Stimulated activated CD4-positive, alpha-beta T cell treated with anti-CD3 and anti-CD28 coated beads, Interleukin-12 subunit alpha, Interleukin-12 subunit beta, amount 100 ng/mL, for 48 hours (primary cell): ENCODE measurements around the gene FBXW2.
"Not testable (repeated sequence)": the region's sequence is repeated elsewhere in the genome, so short reads cannot be mapped to it uniquely, and the experiment has no call there.

Experiments used
- DNase-seq, 3 donors: peaks; one replicate each; pipeline ENCODE4 v3.0.0-alpha.2; 2020; ENCODE audit warnings: low read depth in 2 of 3, low spot score in 1 of 3

Gene FBXW2

DNA sequence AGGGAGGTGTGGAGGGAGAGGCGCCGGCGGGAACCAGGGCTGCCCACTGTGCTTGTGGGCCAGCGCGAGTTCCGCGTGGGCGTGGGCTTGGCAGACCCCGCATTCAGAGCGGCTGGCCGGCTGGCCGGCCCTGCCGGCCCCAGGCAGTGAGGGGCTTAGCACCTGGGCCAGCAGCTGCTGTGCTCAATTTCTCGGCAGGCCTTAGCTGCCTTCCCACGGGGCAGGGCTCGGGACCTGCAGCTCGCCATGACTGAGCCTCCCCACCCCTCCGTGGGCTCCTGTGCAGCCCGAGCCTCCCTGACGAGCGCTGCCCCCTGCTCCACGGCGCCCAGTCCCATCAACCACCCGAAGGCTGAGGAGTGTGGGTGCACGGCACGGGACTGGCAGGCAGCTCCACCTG, 46.9 kb downstream of the FBXW2 start:
- not testable (repeated sequence) for DNase-seq

DNA sequence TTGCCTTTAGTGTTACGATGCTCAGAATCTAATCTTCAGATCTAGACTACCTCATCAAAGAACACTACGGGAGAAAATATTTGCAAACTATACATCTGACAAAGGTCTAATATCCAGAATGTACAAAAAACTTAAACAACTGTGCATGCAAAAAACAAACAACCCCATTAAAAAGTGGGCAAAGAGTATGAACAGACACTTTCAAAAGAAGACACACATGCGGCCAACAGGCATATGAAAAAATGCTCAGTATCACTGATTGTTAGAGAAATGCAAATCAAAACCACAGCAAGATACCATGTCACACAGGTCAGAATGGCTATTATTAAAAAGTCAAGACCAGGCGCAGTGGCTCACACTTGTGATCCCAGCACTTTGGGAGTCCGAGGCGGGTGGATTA, 47.9 kb downstream of the FBXW2 start:
- no peak for DNase-seq

DNA sequence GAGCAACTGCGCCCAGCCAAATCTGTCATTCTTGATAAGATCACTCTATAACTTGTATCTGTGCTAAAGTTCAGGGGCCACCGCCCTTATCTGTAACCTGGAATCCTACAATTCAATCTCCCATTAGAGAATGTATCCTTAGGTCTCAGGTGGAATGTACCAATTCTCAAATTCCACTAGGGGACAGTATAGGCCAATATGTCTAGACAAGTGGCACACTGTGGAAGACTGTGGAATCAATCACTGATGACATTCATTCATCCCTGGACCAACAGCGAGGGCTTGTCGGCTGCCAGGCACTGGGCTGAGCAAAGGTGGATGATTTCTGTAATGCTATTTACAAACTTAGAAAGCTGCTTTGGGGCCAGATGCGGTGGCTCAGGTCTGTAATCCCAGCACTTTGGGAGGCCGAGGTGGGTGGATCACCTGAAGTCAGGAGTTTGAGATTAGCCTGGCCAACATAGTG, 50.2 kb downstream of the FBXW2 start:
- no peak for DNase-seq

DNA sequence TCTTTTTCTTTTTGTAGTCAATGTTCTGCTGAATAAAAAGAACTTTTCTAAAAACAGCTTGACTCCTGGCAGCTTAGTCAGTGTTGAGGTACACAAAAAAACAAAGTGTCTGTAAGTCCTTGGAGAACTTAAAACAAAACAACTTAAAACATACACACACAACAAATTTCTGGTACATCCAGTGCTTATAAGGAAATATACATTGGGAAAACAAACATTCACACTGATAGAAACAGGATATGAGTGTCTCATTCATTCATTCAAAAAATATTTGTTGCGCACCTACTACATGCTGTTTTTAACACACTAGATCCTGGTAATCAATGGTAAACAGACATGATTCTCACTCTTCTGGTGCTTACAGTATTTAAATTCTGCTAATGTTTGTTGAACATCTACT, 51.5 kb downstream of the FBXW2 start:
- DNase-seq, result no peak

DNA sequence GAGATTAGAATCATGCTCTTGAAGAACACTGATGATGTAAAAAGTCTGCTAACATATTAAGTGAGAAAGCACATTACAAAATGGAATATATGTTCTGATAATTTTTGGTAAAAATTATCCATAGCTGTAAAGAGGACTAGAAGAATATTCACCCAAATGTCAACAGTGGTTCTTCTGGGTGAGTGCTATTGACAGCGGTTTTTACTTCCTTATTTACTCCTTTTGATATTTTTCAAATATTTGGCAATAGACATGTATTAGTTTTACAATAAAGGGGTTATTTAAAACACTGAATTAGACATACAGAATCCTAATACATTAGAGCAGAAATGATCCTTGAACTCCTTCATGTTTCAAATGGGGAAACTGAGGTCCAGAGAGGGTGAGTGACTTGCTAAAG, 52.0 kb downstream of the FBXW2 start:
- DNase-seq, result no peak

DNA sequence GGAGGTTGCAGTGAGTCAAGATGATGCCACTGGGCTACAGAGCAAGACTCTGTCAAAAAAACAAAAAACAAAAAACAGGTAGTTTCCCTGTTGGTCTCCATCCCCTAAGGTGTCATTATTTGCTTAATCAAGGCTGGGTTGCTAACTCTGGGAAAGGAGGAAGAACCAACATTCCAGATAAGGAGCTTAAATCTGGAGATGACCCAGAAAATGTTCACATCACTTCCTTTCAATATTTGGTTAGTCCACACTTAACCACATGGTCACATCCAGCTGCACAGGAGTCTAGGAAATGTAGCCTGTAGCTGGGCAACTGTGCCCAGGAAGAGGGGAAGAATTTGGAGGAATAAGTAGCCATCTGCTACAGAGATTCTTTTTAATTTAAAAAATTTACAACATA, 53.1 kb downstream of the FBXW2 start:
- no peak for DNase-seq

DNA sequence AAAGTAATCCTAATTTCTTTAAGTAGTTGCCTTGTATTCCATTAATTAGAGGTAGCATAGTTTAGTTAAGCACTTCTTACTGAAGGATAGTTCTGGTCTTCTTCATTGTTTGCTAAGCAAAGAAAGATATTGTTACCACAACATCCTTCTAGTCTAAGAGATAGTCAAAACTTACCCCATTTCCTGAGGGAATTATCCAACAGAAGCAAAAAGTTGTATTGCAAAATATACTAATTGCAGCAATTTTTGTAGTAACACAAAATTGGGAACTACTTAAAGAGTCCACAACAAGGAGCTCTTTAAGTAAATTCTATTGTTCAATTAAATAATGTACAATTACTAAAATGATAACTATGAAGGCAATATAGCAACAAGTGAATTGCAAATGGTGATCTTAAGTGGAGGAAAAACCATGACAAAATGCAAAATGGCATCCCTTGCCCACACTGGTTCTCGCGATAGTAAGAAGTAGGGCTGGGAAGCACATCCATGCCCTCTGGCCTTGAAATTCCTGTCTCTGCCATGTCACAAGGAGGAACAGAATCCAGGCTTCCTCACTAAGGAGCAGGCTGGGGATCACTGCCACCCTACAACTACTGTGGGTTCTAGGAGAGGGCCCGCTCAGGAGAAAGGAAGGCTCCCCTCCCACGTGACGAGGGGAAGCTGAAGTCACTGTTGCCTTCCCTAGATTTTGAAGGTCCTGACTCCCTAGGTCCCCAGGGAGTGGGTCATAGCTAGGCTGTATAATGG, 55.6 kb downstream of the FBXW2 start:
- DNase-seq, result no peak

DNA sequence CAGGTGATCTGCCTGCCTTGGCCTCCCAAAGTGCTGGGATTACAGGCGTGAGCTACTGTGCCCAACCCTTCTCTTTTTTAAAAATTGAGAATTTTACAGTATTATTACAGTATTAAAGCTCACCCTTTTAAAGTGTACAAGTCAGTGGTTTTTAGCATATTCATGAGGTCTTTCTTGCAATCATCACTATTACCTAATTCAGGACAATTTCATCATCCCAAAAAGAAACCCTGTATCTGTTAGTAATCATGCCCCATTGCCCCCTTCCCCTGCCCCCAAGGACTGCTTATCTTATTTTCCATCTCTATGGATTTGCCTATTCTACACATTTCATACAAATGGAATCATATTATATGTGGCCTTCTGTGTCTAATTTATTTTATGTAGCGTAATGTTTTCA, 56.3 kb downstream of the FBXW2 start:
- no peak for DNase-seq

DNA sequence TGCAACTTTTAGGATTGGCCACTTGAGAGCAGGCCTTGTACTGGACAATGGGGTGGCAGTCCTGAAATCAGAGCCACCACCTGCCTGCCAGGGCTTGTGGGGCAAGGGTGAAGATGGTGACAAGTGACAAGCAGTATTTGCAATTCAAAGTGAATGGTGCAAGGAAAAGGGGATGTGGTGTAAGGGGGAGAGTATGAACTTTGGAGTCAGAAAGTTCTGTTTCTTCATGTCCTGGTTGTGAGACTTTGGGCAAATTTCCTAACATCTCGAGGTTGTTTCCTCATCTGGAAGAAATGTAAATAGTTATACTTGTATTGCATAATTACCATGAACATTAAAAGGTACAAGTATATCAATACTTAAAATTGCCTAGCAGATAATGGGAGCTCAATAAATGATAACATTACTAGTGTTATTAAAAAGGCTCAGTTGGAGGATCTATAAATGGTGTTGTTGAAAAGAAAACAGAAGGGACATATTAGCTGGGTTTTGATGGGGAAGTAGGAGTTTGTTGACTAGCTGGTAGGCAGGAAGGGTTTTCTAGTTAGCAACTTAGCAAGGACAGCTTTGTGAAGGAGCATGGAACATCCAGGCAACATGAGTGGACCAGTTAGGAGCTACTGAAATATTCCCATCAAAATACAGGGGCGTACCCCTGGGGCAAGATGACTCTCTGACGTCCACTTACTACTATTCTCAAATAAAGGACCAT, 57.6 kb downstream of the FBXW2 start:
- DNase-seq, result no peak

DNA sequence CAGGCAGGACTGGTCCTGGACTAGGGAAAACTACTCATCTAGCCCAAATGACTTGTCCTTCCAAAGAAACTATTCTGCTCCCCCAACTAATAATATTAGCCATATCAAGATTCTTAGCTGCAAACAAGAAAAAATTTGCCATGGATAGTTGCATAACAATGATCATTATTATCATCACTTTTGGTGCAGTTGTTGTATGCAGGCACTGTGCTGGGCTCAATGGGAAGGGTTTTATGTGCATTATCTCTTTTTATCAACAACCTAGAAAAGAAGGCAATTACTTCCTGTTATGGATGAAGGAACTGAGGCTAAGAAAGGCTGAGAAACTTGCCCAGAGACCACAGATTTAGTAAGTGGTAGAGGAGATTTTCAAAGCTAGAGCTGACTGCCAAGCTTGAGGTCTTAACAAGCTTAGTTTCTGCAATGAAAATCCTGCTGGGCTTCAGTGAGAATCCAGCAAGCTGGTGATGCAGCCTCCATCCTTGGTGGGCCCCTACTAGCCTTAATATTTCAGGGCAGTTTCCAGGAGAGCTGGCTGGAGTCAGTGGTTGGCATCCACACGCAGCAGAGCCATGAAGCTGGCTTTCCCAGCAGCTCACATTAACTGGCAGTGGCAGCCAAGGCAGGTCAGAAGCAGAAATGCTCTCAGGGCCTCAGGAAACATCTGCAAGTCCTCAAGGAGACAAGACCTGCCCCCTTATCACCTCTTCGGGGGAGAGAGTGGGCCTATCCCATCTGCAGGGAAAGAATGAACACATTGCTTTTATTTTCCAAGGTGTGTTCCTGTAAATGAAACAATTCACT, 58.4 kb downstream of the FBXW2 start:
- DNase-seq, result no peak

DNA sequence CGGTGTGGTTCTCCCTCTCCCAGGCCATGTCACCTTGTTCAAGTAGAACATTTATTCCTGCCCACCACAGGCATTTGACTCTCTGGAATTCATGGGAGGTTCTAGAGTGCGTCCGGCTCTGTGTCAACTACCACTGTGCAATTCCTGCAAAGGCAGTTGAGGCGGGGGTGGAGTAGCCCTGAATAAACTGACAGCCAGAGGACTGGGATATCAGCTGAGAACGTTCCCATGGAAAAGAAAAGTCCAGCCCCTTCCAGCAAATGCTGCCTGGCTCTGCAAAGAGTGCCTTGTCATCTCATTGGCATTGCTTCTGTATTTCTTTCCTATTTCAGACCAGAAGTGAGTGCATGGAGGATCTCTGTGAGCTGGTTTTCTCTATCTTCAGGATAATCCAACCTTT, 60.0 kb downstream of the FBXW2 start:
- no peak for DNase-seq

DNA sequence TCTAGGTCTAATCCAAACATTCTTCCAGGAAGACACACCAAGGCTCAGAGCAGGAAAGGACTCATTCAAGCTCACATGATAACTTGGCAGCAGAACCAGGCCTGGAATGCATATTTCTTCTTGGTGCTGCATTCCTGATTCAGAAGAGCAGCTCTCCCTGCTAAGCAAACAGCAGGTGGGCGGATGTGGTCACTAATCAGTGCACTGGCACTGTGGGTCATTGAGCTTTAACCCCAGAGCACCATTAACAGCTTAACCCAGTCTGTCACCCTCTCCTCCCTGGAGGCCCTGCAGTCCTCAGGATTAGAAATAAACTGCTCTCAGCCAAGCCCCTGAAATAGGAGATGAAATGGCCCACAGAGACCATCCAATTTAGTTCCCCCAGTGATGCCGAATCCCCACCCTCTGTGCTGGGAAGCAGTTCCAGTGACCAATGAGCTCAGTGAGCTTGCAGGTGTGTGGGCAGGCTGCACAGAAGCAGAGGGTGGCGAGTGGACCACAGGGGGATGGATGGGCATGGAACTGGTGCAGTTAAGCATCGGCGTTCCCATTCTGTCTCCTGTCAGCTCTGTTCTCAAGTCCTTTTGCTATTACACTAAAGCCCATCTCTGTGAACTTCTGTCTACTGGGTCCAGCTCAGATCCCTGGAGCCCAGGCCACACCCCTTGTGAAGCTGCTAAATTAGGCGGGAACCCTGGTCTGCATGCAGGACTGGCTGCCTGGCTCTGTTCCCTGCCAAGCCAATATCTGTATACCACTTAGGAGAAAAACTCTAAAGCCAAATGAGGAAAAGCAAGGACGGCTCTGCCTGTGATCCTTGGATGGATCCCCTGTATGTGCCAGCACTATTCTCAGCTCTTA, 62.3 kb downstream of the FBXW2 start:
- DNase-seq, result no peak

DNA sequence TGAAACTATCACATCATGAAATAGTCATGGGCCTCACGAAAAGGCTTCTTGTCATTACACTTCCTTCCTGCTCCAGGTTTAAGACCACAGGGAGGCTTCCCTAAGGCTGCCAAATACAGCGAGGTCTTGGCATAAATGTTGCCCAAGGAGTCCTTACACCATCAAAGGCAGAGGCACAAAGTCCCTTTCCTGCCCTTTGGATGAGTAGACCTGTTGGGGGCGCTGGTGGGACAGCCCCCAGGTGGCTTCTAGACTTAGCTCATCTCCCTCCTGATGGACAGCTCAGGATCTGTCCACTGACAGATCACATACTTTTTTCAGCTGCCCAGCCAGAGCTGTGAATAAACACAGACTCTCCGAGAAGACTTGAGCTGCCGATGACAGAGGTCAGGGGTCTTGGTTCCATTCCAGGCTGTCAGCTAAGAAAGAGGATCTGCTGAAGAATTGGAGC, 63.4 kb downstream of the FBXW2 start:
- DNase-seq, result no peak

DNA sequence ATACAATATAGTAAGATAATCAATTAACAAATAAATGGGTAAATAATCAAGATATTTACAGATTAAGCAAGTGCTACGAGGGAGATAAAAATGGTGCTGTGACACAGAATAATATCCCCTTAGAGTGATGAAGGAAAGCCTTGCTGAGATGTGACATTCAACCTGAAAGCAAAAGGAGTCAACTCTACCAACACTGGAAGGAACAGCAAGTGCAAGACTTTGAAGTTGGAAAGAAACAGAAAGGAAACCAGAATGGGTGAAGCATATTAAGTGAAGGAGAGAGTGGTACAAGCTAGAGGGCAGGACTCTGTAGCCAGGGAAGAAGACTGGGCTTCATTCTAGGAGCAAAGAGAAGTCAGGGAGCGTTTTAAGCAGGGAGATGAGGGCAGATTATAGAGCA, 66.7 kb downstream of the FBXW2 start:
- DNase-seq, result no peak

DNA sequence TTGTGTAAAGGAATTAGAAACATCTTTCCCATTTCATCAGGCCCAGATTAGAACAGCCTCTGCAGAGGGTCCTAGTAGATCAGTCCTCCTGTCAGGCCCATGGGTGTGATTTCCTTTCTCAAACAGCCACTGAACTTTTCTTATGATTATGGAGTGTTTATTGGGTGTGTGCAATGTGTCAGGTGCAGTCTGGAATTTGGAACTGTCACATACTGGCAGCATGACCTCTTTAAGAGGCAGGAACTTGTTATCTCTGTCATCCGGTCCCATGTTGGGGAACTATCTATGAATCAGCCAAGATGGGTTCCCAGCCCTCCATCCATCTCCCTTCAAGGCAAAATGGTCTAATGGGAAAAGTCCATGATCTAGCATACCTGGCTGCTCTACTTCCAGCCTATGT, 67.3 kb downstream of the FBXW2 start:
- no peak for DNase-seq

DNA sequence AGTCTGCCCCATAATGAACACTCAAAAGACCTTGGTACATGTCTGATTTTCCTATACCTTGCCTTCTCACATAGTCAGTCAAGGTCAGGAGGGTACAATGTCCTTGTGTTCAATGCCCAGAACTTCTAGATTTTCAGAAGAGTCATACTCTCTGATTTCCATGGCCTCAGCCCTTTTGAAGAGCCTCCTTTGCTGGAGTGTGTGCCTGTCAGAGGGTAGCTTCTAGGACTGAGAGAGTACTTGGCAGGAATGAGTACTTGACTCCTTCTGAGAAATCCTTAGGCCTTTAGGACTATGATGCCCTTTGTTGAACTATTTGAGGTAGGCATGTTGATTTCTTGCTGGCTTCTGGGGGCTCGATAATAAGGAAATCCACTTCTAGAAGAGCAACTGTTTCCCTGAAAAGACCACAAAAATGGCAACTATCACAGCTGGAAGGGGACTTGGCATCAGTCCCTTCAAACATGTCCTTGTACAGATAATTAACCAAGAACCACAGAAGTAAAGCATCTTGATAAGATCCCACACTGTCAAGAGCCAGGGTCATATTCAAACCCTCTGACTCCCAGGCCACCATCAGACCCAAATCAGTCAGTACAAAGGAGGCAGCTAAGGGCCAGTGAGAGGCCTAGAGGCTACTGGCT, 68.3 kb downstream of the FBXW2 start:
- DNase-seq, result no peak

DNA sequence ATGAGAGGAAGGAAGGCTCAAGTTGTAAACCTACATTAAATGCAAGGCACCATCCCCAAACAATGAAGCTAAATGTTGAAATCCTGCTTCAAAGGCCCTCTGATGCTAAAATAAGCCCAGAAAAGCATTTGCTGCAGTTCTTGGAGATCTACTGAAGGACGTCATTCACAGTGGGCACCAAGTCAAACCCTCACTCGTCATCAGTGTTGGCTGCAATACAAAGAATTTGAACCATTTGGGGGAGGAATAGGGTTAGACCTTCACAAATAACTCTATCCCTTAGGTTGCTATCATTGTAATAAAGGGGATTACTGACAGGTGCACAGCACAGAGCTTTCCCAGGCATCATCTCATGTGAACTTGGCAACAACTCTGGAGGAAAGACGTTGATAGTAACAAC, 69.7 kb downstream of the FBXW2 start:
- DNase-seq, result no peak

DNA sequence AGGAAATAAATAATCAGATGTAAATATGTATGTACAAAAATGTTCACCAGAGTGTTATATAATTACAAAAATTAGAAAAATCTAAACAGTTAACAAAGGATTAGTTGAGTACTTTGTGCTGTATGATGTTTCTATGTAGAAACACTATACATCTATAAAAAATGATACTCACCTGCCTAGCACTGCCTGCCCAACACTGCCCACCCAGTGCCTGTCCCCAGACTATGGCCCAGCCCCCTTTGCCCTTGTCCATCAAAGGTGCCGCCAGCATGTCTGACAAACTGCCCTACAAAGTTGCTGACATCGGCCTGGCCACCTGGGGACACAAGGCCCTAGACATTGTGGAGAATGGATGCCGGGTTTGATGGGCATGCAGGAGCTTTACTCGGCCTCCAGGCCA, 72.8 kb downstream of the FBXW2 start:
- DNase-seq, result no peak

DNA sequence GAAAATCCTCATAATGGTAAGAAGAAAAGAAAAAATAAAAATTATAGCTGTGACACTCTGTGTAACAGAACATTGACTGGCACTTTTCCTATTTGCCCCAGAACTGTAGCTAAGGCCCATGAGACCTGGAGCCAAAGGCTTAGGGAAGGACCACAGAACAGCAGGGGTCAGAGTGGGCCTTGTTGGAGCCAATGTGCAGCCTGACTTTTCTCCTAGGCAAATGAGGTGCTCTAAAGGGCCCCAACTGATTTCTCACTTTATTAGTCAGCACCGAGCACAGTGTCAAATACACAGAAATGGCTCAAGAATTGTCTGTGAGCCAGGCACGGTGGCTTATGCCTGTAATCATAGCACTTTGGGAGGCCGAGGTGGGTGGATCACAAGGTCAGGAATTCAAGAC, 74.9 kb downstream of the FBXW2 start:
- DNase-seq, result no peak

DNA sequence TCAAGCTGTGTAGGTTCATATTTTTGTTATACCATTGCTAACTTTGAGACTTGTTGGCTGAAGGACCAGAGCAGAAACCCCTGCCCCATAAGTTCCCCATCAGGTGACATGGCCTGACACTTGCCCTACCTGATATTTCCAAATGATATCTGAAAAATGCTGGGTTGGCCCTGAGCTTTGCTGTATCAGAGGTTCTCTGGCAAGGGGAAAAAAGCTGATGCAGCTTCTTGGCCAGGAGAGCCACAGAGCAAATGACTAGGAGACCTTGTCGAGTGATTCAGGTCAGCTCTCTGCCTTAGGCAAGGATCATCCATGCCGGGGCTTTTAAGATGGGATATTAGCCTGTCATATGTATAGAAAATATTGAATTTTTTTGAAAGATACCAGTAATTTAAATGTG, 76.0 kb downstream of the FBXW2 start:
- no peak for DNase-seq

DNA sequence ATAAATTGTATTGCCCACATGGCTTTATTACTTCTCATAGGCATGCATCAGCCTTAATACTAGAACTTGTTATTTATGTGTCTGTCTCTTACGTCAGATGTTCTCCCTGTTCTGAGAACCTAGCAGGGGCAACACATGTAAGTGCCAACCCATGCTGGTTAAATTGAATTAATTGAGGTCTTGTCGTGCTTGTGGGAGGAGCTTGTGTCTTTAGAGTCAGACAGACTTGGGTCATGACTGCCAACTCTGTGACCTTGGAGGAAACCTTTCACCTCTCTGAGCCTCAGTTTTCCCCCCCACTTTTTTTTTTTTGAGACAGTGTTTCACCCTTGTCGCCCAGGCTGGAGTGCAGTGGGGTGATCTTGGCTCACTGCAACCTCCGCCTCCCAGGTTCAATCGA, 76.7 kb downstream of the FBXW2 start:
- no peak for DNase-seq
